AG08396 (cell line): ENCODE results near the gene CACNA1B.

Experiments used
- DNase-seq: peaks from one replicate; pipeline ENCODE4 v3.0.0; 2012; ENCODE audit warnings: low spot score, mixed read lengths

The CACNA1B gene

GRCh38 chr9:138040446-138041430 lies 163.2 kb downstream of the CACNA1B start:
- DNase-seq = no peak

DNA sequence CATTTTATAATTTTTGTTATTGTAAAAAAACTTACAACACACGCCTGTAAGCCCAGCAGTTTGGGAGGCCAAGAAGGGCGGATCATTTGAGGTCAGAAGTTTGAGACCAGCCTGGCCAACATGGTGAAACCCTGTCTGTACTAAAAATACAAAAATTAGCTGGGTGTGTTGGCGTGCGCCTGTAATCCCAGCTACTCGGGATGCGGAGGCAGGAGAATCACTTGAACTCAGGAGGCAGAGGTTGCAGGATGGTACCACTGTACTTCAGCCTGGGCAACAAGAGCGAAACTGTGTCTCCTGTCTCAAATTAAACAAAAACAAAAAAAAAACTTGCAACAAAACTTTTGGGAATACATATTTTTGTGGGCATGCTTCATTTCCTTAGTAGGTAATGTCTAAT lies 164.6 kb downstream of the CACNA1B start:
- no peak for DNase-seq

DNA sequence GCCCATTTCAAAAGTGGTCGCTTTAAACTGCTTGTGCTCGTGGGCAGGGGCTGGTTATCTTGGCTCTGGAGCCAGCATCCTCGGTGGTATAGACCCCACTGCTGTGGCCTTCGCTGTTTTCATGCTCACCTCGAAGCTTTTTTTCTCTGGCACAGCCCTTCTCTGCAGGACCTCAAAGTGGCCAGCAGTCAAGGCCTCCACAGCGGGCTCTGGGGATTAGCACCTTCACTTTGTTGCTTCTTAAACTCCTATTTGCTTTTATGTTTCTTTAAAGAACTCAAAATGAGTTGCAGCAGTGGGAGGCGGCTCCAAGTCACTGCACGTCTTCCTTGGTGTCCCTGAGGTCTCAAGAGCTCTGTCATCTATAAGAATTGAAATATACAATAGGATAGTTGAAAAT lies 165.1 kb downstream of the CACNA1B start:
- no peak for DNase-seq

GRCh38 chr9:138043061-138043410 lies 165.5 kb downstream of the CACNA1B start:
- DNase-seq = no peak

GRCh38 chr9:138043411-138044345 lies 166.1 kb downstream of the CACNA1B start:
- no peak for DNase-seq

GRCh38 chr9:138044485-138045383 lies 167.2 kb downstream of the CACNA1B start:
- no peak for DNase-seq

GRCh38 chr9:138045541-138046490 lies 168.2 kb downstream of the CACNA1B start:
- DNase-seq = no peak

DNA sequence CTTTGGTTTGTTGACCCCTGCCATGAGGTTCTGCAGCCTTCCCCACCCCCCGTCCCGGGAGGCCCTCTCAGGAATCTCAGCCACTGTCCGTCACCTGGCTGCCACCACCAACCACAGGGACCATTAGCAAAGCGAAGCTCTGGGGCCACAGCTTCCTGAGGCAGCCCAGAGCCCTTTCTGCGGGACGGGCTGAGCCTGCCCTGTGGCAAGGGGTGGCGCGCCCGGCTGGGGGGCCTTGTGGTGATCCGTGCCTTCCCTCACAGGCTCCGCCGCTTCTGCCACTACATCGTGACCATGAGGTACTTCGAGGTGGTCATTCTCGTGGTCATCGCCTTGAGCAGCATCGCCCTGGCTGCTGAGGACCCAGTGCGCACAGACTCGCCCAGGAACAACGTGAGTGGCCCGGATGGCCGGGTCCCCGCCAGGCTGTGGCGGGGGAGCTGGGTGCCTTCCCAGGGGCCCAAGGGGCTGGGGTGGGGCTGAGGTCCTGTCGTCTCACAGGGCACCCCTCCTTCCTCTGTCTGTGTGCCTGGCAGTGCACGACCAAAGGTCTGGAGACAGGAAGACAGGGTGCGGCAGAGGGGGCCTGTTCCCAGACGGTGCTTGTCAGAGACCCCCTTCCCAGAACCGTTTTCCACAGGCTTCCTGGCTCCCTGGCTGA lies 169.2 kb downstream of the CACNA1B start:
- DNase-seq = no peak

- DNase-seq = no peak
Measured at GRCh38 chr9:138047469-138048040, 170.0 kb downstream of the CACNA1B start.

DNA sequence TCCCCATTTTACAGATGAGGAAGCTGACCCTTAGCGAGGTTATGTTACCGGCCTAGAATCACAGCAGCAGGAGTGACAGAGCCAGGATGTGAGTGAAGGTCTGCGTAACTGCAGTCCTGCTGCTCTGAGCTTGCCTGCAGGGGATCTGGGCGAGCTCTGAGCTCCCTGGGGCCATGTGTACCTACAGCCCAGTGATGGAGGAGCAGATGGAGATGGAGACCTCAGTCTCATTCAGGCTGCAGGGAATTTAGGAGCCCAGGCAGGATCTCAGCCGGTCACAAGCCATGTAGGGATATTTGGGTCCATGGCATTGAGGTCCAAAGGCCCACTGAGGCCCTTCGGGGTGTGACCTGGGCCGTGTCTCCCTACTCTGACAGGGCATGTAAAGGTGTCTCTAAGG lies 170.6 kb downstream of the CACNA1B start:
- DNase-seq = no peak

- DNase-seq = no peak
Measured at GRCh38 chr9:138049085-138049778, 171.7 kb downstream of the CACNA1B start.

DNA sequence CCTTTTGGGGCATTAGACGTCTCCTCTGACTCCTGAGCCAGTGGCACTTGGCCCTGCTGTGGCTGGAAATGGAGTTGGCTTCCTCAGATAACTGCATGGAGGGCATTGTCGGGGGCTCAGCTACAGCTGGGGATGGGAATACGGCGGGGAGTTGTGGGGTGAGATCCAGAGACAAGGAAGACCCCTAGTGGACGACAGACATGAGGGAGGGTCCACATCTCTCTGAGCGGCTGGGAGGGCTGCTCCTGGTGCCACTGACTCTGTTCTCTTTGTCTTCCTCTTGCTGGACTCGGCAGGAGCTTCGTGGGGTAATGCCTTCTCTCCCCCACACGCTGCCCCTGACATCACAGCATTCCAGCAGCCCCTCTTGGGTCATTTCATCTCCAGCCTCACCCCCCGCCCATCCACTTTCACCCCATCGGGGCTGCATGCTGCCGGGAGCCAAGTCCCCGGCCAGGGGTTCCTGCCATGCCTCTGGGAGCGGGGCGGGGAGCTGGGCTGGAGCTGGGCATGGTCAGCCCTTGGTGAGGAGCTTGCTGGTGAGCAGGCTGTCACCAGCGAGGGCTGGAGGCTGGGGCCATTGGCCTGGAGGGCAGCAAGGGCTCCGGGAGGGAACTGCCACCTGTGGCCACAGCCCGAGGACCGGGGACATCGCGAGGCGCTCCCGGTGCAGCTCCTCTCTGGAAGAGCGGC lies 172.3 kb downstream of the CACNA1B start:
- no peak for DNase-seq

DNA sequence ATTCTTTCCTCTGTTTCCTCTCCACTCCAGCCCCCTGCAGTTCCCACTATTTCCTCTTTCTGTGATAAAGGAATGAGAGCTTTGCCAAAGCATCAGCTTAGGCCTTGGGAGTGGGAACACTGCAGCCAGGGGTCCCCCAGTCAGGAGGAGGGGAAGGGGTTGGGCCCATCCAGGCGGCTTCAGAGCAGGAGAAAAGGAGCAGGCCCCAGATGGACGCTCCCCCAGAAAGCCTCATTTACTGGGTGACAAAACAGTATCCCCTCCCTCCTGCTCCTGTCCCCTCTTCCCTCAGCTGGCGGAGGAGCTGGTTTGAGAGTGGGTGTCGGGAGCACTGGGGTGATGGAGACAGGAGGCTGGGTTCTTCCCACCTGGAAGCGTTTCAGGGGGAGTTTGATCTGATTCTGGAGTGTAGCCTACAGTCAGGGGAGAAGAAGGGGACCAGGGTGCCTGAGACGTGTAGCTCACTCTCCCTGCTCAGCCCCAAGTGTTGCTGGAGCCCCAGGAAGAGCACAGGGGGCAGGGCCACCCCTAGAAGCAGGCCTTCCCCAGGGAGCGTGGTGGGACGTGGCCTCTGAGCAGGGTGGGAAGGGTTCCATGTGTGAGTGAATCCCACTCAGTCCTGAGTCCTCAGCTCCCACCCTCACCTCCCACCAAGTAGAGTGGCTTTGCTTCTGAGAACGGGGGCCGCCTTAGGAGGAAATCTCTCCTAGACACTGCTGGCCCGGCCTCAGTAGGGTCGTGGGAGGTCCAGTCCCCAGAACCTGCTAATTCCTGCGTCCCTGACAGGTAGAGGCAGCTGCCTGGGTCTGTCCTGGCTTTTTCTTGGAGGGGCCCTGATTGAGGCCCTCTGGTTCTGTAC lies 173.1 kb downstream of the CACNA1B start:
- no peak for DNase-seq

DNA sequence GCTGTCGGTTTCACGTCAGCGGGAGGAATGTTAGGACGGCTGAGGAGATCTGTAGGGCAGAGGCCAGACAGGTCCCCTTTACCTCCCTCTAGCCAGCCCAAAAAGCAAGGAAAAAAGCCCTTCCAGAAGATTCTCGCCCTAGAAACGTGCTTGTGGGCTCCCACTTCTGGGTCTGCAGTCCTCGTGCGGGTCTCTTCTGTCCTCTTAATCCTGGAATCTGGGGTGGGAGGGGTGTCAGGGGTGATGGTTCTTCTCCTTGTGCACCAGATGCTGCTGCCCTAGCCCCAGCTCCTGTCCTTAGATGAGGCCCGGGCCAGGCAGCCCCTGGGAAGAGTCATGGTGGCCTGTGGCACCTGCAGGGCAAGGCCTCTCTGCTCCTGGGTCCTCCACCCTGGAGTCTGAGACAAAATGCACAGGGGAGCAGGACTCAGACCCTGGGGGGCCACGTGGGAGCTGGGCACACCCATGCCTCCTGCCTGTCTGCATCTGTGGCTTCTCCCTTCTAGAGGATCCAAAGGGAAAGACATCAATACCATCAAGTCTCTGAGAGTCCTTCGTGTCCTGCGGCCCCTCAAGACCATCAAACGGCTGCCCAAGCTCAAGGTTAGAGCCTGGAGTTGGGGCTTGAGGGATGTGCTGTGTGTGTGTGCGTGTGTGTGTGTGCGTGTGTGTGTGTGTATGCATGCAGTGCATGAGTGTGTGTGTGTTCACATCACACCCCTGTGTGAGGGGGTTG lies 174.2 kb downstream of the CACNA1B start:
- DNase-seq = no peak

GRCh38 chr9:138052322-138052615 lies 174.7 kb downstream of the CACNA1B start:
- no peak for DNase-seq

- no peak for DNase-seq
Measured at GRCh38 chr9:138052635-138053320, 175.2 kb downstream of the CACNA1B start.
